Adrenal gland (tissue), 12 donors: Measurements from ENCODE around the gene MAN1C1. TPM values are rescaled to one million over a fixed set of nuclear protein-coding genes. Genes with fewer than 3 reads are reported as not detected.

Experiments
- DNase-seq, 7 donors: peaks; one replicate each; pipeline ENCODE4 v3.0.0-alpha.2; 2019 to 2020
- H3K27ac ChIP-seq, 5 donors: fragments of 200-600 bp; sonication (generic) in 4 of 5; 1 replicate in 3 of 5; 2 replicates in 2 of 5; pipeline versions ENCODE4 v1.5.1 to v1.8.0; 2016 to 2020; ENCODE audit warnings: mild to moderate bottlenecking in 1 of 5
- H3K27me3 ChIP-seq: fragments of 200-600 bp; 2 replicates; pipeline ENCODE4 v1.8.0; 2021
- H3K36me3 ChIP-seq, 2 donors: fragments of 200-600 bp; replicated peaks in 1 of 2; 1 replicate in 1 of 2; 2 replicates in 1 of 2; pipeline versions ENCODE4 v1.5.1 to v1.8.0; 2018 to 2022
- H3K4me1 ChIP-seq, 2 donors: fragments of 200-600 bp; replicated peaks in 1 of 2; 1 replicate in 1 of 2; 2 replicates in 1 of 2; pipeline versions ENCODE4 v1.5.1 to v1.8.0; 2018 to 2021
- H3K4me3 ChIP-seq, 4 donors: fragments of 200-600 bp; sonication (generic) in 3 of 4; one replicate each; pipeline ENCODE4 v1.5.1; 2016 to 2018
- H3K9me3 ChIP-seq, 3 donors: fragments of 200-600 bp; sonication (generic) in 1 of 3; replicated peaks in 1 of 3; 1 replicate in 2 of 3; 2 replicates in 1 of 3; pipeline versions ENCODE4 v1.5.1 to v1.8.0; 2016 to 2021
- POLR2A ChIP-seq, 2 donors: fragments of 450-650 bp; IDR thresholded peaks; one replicate each; pipeline ENCODE4 v1.6.1; 2017; ENCODE audit warnings: antibody characterized with exemption in 2 of 2, mild to moderate bottlenecking in 2 of 2, moderate library complexity in 1 of 2
- WGBS, 4 donors: extraction: QIAGEN DNeasy Blood & Tissue Kit in 2 of 4; methylation state at CpG; one replicate each; pipeline versions ENCODE4 v1.1.5 to v1.1.7; 2013 to 2017; 5-methylcytosine and 5-hydroxymethylcytosine counted together
- intact Hi-C, 2 donors: fragments of 100-400 bp; cut with DNase I; formaldehyde crosslinking; loops; one replicate each; pipeline versions ENCODE4 v1.14.1 to v1.15.0; 2022 to 2023
- polyA plus RNA-seq, 3 donors: library from polyadenylated mRNA; stranded (reverse); fragments of 200-250 nt in 2 of 3; fragments of 350-450 nt in 1 of 3; fragmentation: Illumina TruSeq in 1 of 3; extraction: RNeasy Lipid Tissue Mini Kit (QIAGEN cat#74804) in 1 of 3; gene quantifications; one replicate each; pipeline ENCODE4 v1.2.3, GENCODE V29; 2013 to 2014
- total RNA-seq, 9 donors: library from RNA; depleted of rRNA in 4 of 9; stranded (reverse); fragments of >200 nt in 4 of 9; fragments of 120-200 nt in 1 of 9; fragmentation: NEBNext Ultra II Directional in 1 of 9; extraction: Animal tissue kit (Norgen Biotek cat#: 25700) in 1 of 9; gene quantifications; one replicate each; pipeline versions ENCODE4 v1.1.0 to v1.2.4, GENCODE V29; 2013 to 2023
- TF ChIP-seq, protein P1 (sequence below), 6 experiments: fragments of 450-650 bp in 4 of 6; fragments of 200-600 bp in 2 of 6; sonication (generic) in 1 of 6; IDR thresholded peaks; 1 replicate in 5 of 6; 2 replicates in 1 of 6; pipeline versions ENCODE4 v1.5.1 to v1.8.0; 2016 to 2021; ENCODE audit warnings: antibody characterized with exemption in 6 of 6, mild to moderate bottlenecking in 2 of 6, moderate library complexity in 1 of 6
- donor health status: healthy with polysubstance abuse.
- donor health status: Bipolar disorder and iron deficiency.
- donor health status: DM: yes; HTN: yes; CAD: no.
- donor health status: DM: no; HTN: no; CAD: no.
- donor health status: DM: no; HTN: no; CAD: no.
- donor health status: DM: yes; HTN: yes; CAD: no.

MAN1C1 gene
- total and polyA plus RNA-seq, 12 donors, result 2.7 to 58.7 (median 27.7) TPM

DNA sequence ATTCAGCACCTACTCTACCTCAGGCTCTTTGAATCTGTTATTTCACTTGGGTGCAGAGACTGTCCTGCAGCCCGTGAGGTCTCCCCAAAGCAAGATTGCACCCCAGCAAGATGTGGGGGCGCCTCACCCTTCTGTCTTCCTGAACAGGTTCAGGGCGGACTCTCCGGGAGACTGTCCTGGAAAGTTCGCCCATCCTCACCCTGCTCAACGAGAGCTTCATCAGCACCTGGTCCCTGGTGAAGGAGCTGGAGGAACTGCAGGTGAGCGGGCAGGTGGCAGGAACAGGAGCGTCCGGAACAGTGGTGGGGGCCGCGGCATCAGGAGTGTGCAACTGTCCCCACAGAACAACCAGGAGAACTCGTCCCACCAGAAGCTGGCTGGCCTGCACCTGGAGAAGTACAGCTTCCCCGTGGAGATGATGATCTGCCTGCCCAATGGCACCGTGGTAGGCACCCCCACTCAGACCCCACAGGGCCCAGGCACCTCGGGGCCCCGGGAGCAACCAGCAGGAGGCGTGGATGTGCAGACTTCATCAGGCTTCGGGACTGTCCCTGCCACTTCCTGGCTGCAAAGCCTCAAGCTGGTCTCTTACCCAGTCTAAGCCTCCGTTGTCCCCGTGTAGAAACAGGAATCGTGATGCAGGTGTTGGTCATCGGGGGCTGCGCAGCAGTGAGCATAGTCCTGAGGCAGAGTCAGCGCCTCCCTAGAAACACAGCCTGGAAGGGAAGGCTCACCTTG, 197.3 kb downstream of the MAN1C1 start:
- Histone ChIP-seq H3K4me3 (no peak overlapping the region), H3K27ac (no peak overlapping the region), H3K27me3 (no peaks in the 10 kb centered on the region), H3K9me3 (no peaks in the 10 kb centered on the region), H3K36me3 (peaks cover 0 to 55% of the 10 kb centered on the region in 2 donors), H3K4me1 (peaks cover 0 to 14% of the 10 kb centered on the region in 2 donors)
- TF ChIP-seq POLR2A (IDR thresholded peaks at IDR 0.05), result no peak
- TF ChIP-seq, protein P1, sequence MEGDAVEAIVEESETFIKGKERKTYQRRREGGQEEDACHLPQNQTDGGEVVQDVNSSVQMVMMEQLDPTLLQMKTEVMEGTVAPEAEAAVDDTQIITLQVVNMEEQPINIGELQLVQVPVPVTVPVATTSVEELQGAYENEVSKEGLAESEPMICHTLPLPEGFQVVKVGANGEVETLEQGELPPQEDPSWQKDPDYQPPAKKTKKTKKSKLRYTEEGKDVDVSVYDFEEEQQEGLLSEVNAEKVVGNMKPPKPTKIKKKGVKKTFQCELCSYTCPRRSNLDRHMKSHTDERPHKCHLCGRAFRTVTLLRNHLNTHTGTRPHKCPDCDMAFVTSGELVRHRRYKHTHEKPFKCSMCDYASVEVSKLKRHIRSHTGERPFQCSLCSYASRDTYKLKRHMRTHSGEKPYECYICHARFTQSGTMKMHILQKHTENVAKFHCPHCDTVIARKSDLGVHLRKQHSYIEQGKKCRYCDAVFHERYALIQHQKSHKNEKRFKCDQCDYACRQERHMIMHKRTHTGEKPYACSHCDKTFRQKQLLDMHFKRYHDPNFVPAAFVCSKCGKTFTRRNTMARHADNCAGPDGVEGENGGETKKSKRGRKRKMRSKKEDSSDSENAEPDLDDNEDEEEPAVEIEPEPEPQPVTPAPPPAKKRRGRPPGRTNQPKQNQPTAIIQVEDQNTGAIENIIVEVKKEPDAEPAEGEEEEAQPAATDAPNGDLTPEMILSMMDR (IDR thresholded peaks at IDR 0.05), result no peak
- intact Hi-C loops, result no loop called here
- WGBS, 4 donors, result 74 to 90% (median 86%) methylated on average over 13 to 24 of the region's 24 CpGs
- DNase-seq, result peak in 1 of 7 donors; percentile 17

DNA sequence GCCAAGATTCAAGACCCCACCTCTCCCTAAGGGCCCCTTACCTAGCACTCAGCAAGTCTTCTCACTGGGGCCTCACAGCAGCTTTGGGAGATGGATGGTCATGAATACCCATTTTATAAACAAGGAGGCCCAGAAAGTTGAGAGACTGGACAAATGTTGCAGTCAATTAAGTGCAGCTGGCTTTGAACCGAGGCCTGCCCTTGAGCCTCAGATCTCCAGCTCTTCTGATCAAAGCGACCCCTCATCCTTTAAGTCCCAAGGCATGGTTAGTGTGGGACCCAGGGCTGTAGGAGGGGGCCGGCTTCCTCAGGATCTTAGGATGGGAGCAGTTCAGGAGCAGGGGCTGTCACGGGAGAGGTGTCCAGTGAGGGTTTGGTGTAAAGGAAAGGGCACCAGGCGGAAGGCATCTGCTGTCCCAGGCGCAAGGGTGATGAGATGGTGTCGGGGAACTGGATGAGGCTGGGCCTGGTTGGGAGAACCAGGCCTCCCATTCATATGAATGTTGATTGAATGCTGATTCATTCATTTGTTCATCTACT, 198.0 kb downstream of the MAN1C1 start:
- H3K4me1 ChIP-seq, result peaks cover 0 to 16% of the 10 kb centered on the region in 2 donors
- DNase-seq, result peak in 1 of 7 donors; percentile 15
- H3K9me3 ChIP-seq, result no peaks in the 10 kb centered on the region
- H3K27ac ChIP-seq, result no peak overlapping the region
- no peak for TF ChIP-seq POLR2A (IDR thresholded peaks at IDR 0.05)
- TF ChIP-seq, protein P1 (IDR thresholded peaks at IDR 0.05), result no peak
- 86 to 93% (median 91%) methylated on average over 7 of the region's 7 CpGs for WGBS, 4 donors
- peaks cover 0 to 48% of the 10 kb centered on the region in 2 donors for H3K36me3 ChIP-seq
- no peaks in the 10 kb centered on the region for H3K27me3 ChIP-seq
- H3K4me3 ChIP-seq, result no peak overlapping the region
- intact Hi-C loops, result no loop called here

DNA sequence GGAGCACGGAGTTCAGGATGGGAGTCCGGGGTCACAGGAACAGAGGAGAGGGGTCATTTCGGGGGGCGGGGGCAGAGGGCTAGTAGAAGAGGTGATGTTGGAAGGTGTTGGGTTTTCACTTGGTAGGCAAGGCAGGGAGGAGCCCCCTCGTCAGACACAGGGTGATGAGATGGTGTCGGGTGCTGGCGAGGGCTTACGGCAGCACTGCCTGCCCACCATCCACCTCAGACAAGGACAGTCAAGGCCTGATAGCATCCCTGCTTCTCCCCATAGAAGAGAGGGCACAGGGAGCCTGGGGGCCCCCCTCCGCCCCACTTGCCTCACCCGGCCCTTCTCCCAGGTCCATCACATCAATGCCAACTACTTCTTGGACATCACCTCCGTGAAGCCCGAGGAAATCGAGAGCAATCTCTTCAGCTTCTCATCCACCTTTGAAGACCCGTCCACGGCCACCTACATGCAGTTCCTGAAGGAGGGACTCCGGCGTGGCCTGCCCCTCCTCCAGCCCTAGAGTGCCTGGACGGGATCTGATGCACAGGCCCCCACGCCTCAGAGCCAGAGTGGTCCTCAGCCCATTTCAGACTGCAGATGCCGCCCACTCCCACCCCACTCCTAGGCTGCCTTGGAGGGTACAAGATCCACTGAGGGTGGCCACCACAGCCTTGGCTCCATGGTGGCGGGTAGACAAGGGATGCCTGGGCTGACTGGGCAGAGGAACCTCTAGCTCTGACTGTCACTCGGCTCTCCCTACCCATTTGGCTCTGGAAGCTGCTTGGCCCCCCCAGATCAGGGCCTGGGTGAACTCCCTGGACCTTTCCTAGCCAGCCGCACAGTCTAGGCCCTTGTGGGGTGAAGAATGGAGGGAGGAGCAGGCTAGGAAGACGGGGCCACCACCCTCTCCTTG, 198.9 kb downstream of the MAN1C1 start:
- Histone ChIP-seq H3K9me3 (no peaks in the 10 kb centered on the region), H3K4me3 (no peak overlapping the region), H3K27me3 (no peaks in the 10 kb centered on the region), H3K36me3 (peaks cover 0 to 40% of the 10 kb centered on the region in 2 donors), H3K27ac (no peak overlapping the region), H3K4me1 (peaks cover 0 to 16% of the 10 kb centered on the region in 2 donors)
- TF ChIP-seq, protein P1 (IDR thresholded peaks at IDR 0.05), result no peak
- TF ChIP-seq POLR2A (IDR thresholded peaks at IDR 0.05), result no peak
- DNase-seq, result peak in 3 of 7 donors; percentile 16 to 52 (median 28)
- intact Hi-C loops, result no loop called here
- WGBS, 4 donors, result 89 to 91% (median 90%) methylated on average over 23 to 24 of the region's 24 CpGs
